ENCODE measurements around the gene OR6S1.

Gene OR6S1

GRCh38 chr14:20591235-20591634 lies 50.3 kb downstream of the OR6S1 start, which contains the start of gene RNASE12:
TSS of gene RNASE12 (minus strand) at chr14:20591376. CDS start at chr14:20590723, 653 bp downstream.
- peaks cover 58% of the 10 kb centered on the region for H3K27me3 ChIP-seq (ENCODE audit: insufficient read depth, low read length)
- H3K4me3 ChIP-seq (ENCODE audit: low read depth, low read length), result peak within 1 kb of the TSS; percentile 46
- H3K4me1 ChIP-seq (ENCODE audit: control insufficient read depth, insufficient read depth, low read length, unreplicated experiment), result peaks cover 6% of the 10 kb centered on the region
- no peak within 1 kb of the TSS for H3K27ac ChIP-seq (ENCODE audit: low read depth, low read length)
- peak within 1 kb of the TSS; percentile 58 for H2AFZ ChIP-seq (ENCODE audit: low read length, unreplicated experiment)
- no peaks in the 10 kb centered on the region for H3K36me3 ChIP-seq (ENCODE audit: insufficient read depth, low read length)
- no peaks in the 10 kb centered on the region for H3K79me2 ChIP-seq (ENCODE audit: control insufficient read depth, insufficient read depth, low read length, unreplicated experiment)

All from ACC112 (cell line).